Measurements from ENCODE around the gene PTPRG. TPM values are rescaled to one million over a fixed set of nuclear protein-coding genes. Genes with fewer than 3 reads are reported as not detected.
A peak's percentile ranks its signal among the peaks of the same experiment; 100 is the strongest.

PTPRG gene
- total RNA-seq, 1 donor from 2014 or later: 39.6 TPM

DNA sequence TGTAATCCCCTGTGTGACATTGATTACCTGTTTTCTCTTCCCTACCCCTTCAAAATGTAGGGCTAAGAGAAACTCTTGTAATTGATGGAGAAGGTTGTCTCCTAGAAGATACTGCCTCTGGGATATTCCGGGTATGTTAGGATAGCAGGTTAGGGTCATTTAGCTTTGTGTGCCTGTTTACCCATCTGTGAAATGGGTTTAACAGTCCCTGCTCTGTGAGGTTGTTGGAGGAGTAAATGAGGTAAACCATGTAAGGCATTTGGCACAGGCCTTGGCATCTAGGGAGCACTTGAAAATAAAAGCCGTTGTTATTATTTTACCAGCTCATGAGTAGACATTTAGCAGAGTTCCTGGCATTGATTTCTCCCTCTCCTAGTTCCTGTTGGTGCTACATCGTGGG, 16.4 kb downstream of the PTPRG start:
- DNase-seq (ENCODE audit: low read depth) (no peak), FAIRE-seq (peak; percentile 5)
- H4K20me1 ChIP-seq (ENCODE audit: insufficient read depth, low read length): peaks cover 18% of the 10 kb centered on the region

DNA sequence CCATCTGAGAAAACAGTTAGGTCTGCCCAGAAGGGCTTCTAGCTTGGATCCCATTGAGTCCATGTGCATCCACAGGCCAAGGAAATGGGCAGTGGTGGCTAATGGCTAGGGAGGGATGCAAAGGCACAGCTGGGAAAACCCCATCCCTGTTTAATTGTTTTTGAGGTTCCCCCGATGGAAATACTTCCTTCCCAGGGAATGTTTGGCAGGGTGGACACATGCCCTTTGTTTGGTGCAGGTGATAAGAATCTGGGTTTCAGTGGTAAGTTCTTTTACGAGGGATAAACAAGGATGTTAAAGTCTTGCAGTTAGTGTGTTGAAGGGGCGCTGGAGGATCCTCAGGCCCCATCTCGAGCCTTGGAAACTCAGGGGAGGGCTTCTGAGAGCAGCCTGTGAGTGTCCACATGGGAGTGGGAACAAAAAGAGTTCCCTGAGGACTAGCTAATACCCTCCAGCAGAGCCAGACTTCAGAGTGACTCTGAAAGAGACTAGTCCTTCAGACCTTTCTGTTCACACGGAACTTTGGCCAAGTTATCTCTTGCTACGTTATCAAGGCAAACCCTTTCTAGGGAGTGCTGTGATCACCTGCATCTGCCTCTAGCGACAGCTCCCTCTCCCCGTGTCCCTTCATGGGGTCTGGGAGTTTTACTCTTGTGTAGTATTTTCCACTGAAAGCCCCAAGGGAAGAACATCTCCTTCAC, 17.4 kb downstream of the PTPRG start:
- H3K4me3 ChIP-seq (ENCODE audit: insufficient read depth, low read depth, low read length): no peak overlapping the region
- no peak for DNase-seq (ENCODE audit: low read depth)
- peaks cover 71% of the 10 kb centered on the region for H3K79me2 ChIP-seq (ENCODE audit: insufficient read depth, low read length)
- H3K36me3 ChIP-seq (ENCODE audit: insufficient read depth, low read length): no peaks in the 10 kb centered on the region
- Mint-ChIP-seq H3K9me3 (ENCODE audit: unreplicated experiment) (no peaks in the 10 kb centered on the region), H3K4me1 (ENCODE audit: low read depth, unreplicated experiment) (peaks cover 12% of the 10 kb centered on the region), H3K4me3 (ENCODE audit: unreplicated experiment) (no peak overlapping the region), H3K27me3 (ENCODE audit: low read depth, unreplicated experiment) (no peaks in the 10 kb centered on the region), H3K27ac (ENCODE audit: unreplicated experiment) (no peak overlapping the region), H3K36me3 (ENCODE audit: low read depth, unreplicated experiment) (peaks cover 2% of the 10 kb centered on the region)
- no peak overlapping the region for H3K4me2 ChIP-seq (ENCODE audit: low read length)
- H3K9ac ChIP-seq (ENCODE audit: low read length): no peak overlapping the region
- FAIRE-seq: no peak
- H3K27ac ChIP-seq (ENCODE audit: low read depth, low read length): no peak overlapping the region
- H2AFZ ChIP-seq (ENCODE audit: low read depth, low read length): no peak overlapping the region
- H4K20me1 ChIP-seq (ENCODE audit: insufficient read depth, low read length): peaks cover 28% of the 10 kb centered on the region
- no peak for TF ChIP-seq CTCF (IDR thresholded peaks at IDR 0.05; ENCODE audit: insufficient read depth, low read depth, low read length)
- no peak for TF ChIP-seq EZH2 (IDR thresholded peaks at IDR 0.05; ENCODE audit: insufficient read depth, low read length)
- peaks cover 8% of the 10 kb centered on the region for H3K4me1 ChIP-seq (ENCODE audit: insufficient read depth, low read length)
- H3K9me3 ChIP-seq (ENCODE audit: insufficient read depth, low read depth, low read length): peaks cover 3% of the 10 kb centered on the region
- H3K27me3 ChIP-seq (ENCODE audit: insufficient read depth, low read length): no peaks in the 10 kb centered on the region

More for the DNA sequence above, 16.4 kb downstream of the PTPRG start:
- no peak overlapping the region for H3K4me2 ChIP-seq (ENCODE audit: low read length)
- no peak overlapping the region for H2AFZ ChIP-seq (ENCODE audit: low read depth, low read length)
- no peak overlapping the region for H3K27ac ChIP-seq (ENCODE audit: low read depth, low read length)
- peaks cover 10% of the 10 kb centered on the region for H3K4me1 ChIP-seq (ENCODE audit: insufficient read depth, low read length)
- H3K79me2 ChIP-seq (ENCODE audit: insufficient read depth, low read length): peaks cover 72% of the 10 kb centered on the region
- Mint-ChIP-seq H3K9me3 (ENCODE audit: unreplicated experiment) (peaks cover 3% of the 10 kb centered on the region), H3K4me1 (ENCODE audit: low read depth, unreplicated experiment) (peaks cover 12% of the 10 kb centered on the region), H3K36me3 (ENCODE audit: low read depth, unreplicated experiment) (peaks cover 5% of the 10 kb centered on the region), H3K4me3 (ENCODE audit: unreplicated experiment) (no peak overlapping the region), H3K27ac (ENCODE audit: unreplicated experiment) (no peak overlapping the region), H3K27me3 (ENCODE audit: low read depth, unreplicated experiment) (no peaks in the 10 kb centered on the region)
- H3K4me3 ChIP-seq (ENCODE audit: insufficient read depth, low read depth, low read length): no peak overlapping the region
- TF ChIP-seq EZH2 (IDR thresholded peaks at IDR 0.05; ENCODE audit: insufficient read depth, low read length) (no peak), CTCF (IDR thresholded peaks at IDR 0.05; ENCODE audit: insufficient read depth, low read depth, low read length) (no peak)
- H3K9ac ChIP-seq (ENCODE audit: low read length): no peak overlapping the region
- peaks cover 3% of the 10 kb centered on the region for H3K9me3 ChIP-seq (ENCODE audit: insufficient read depth, low read depth, low read length)
- no peaks in the 10 kb centered on the region for H3K36me3 ChIP-seq (ENCODE audit: insufficient read depth, low read length)
- H3K27me3 ChIP-seq (ENCODE audit: insufficient read depth, low read length): no peaks in the 10 kb centered on the region

DNA sequence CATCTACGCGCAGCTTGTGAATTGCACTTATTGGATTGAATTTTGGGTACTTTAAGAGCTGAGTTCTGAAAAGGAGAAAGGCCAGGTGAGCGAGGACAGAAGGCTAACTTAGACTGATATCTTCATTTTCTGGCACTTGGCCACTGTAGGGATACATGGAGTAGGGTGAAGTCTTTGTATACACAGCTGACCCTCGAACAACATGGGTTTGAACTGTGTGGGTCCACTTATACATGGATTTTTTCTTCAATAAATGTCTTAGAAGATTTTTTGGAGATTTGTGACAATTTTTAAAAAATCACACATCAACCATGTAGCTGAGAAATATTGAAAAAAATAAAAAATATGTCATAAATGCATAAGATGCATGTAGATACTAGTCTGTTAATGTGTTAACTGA, 18.3 kb downstream of the PTPRG start:
- no peak overlapping the region for H2AFZ ChIP-seq (ENCODE audit: low read depth, low read length)
- H3K4me3 ChIP-seq (ENCODE audit: insufficient read depth, low read depth, low read length): no peak overlapping the region
- peaks cover 2% of the 10 kb centered on the region for H3K36me3 Mint-ChIP-seq (ENCODE audit: low read depth, unreplicated experiment)
- H3K4me2 ChIP-seq (ENCODE audit: low read length): no peak overlapping the region
- no peaks in the 10 kb centered on the region for H3K9me3 ChIP-seq (ENCODE audit: insufficient read depth, low read depth, low read length)
- no peaks in the 10 kb centered on the region for H3K9me3 Mint-ChIP-seq (ENCODE audit: unreplicated experiment)
- H4K20me1 ChIP-seq (ENCODE audit: insufficient read depth, low read length): peaks cover 30% of the 10 kb centered on the region
- DNase-seq (ENCODE audit: low read depth) (no peak), FAIRE-seq (no peak)
- peaks cover 70% of the 10 kb centered on the region for H3K79me2 ChIP-seq (ENCODE audit: insufficient read depth, low read length)
- H3K36me3 ChIP-seq (ENCODE audit: insufficient read depth, low read length): no peaks in the 10 kb centered on the region
- no peaks in the 10 kb centered on the region for H3K27me3 ChIP-seq (ENCODE audit: insufficient read depth, low read length)
- H3K9ac ChIP-seq (ENCODE audit: low read length): no peak overlapping the region
- TF ChIP-seq CTCF (IDR thresholded peaks at IDR 0.05; ENCODE audit: insufficient read depth, low read depth, low read length) (no peak), EZH2 (IDR thresholded peaks at IDR 0.05; ENCODE audit: insufficient read depth, low read length) (no peak)
- H3K4me1 Mint-ChIP-seq (ENCODE audit: low read depth, unreplicated experiment): peaks cover 17% of the 10 kb centered on the region
- no peak overlapping the region for H3K27ac Mint-ChIP-seq (ENCODE audit: unreplicated experiment)
- no peak overlapping the region for H3K27ac ChIP-seq (ENCODE audit: low read depth, low read length)
- no peaks in the 10 kb centered on the region for H3K27me3 Mint-ChIP-seq (ENCODE audit: low read depth, unreplicated experiment)
- H3K4me1 ChIP-seq (ENCODE audit: insufficient read depth, low read length): peaks cover 8% of the 10 kb centered on the region
- H3K4me3 Mint-ChIP-seq (ENCODE audit: unreplicated experiment): no peak overlapping the region
